GM18519 (cell line): ENCODE data around the gene R3HDM2.

Source experiments
- ATAC-seq: cut with Tn5 transposase; IDR thresholded peaks from one replicate; pipeline ENCODE4 v1.9.1; 2021; ENCODE audit warnings: mild to moderate bottlenecking, moderate library complexity; ENCODE audit not compliant: unreplicated experiment, low FRiP score

The R3HDM2 gene

GRCh38 chr12:57222286-57223190 lies 208.3 kb downstream of the R3HDM2 start:
- no peak for ATAC-seq

GRCh38 chr12:57221169-57221917 lies 209.5 kb downstream of the R3HDM2 start:
- no peak for ATAC-seq

- no peak for ATAC-seq
Observed at GRCh38 chr12:57220770-57221168, 210.1 kb downstream of the R3HDM2 start.

- no peak for ATAC-seq
Observed at GRCh38 chr12:57219993-57220754, 210.7 kb downstream of the R3HDM2 start.

GRCh38 chr12:57219205-57219992 lies 211.4 kb downstream of the R3HDM2 start:
- no peak for ATAC-seq

GRCh38 chr12:57218030-57218853 lies 212.6 kb downstream of the R3HDM2 start:
- ATAC-seq = no peak

- ATAC-seq = no peak
Observed at GRCh38 chr12:57216921-57217879, 213.6 kb downstream of the R3HDM2 start.

GRCh38 chr12:57216014-57216911 lies 214.6 kb downstream of the R3HDM2 start, which contains the start of gene NXPH4:
Gene NXPH4 (plus strand): TSS chr12:57216794. CDS start chr12:57216970, 176 bp downstream.
- no peak for ATAC-seq

GRCh38 chr12:57215668-57216013 lies 215.2 kb downstream of the R3HDM2 start:
- ATAC-seq = no peak

GRCh38 chr12:57215065-57215464 lies 215.8 kb downstream of the R3HDM2 start:
- no peak for ATAC-seq

- no peak for ATAC-seq
Observed at GRCh38 chr12:57214398-57214781, 216.5 kb downstream of the R3HDM2 start.

- no peak for ATAC-seq
Observed at GRCh38 chr12:57213763-57214397, 217.0 kb downstream of the R3HDM2 start.

GRCh38 chr12:57213058-57213715 lies 217.7 kb downstream of the R3HDM2 start:
- no peak for ATAC-seq

- ATAC-seq = no peak
Observed at GRCh38 chr12:57212701-57213057, 218.2 kb downstream of the R3HDM2 start.

- ATAC-seq = no peak
Observed at GRCh38 chr12:57211791-57212700, 218.8 kb downstream of the R3HDM2 start.
